Keratinocyte (primary cell): ENCODE results near the gene HK2. TPM values are rescaled to one million over a fixed set of nuclear protein-coding genes. Genes with fewer than 3 reads are reported as not detected.
"Not testable (repeated sequence)": the region's sequence is repeated elsewhere in the genome, so short reads cannot be mapped to it uniquely, and the experiment has no call there.

ENCODE experiments used
- DNase-seq: peaks from one replicate; pipeline ENCODE4 v3.0.0-alpha.2; 2011; ENCODE audit warnings: low read depth, missing footprints, low spot score
- FAIRE-seq: peaks from 2 replicates; lab custom pipeline; 2011; peaks lifted over from hg19 to GRCh38; lab: Jason Lieb, UNC
- H2AFZ ChIP-seq: 2 replicates; pipeline ENCODE4 v1.6.0; 2012; ENCODE audit warnings: low read length, control low read depth, inconsistent platforms; ENCODE audit not compliant: control insufficient read depth
- H3K27ac ChIP-seq: 2 replicates; pipeline ENCODE4 v1.5.1; 2011; ENCODE audit warnings: low read length; ENCODE audit not compliant: control insufficient read depth, insufficient read depth
- H3K27me3 ChIP-seq: 3 replicates; pipeline ENCODE4 v1.6.0; 2011; ENCODE audit warnings: low read length; ENCODE audit not compliant: control insufficient read depth, insufficient read depth; ENCODE audit errors: extremely low read depth
- H3K36me3 ChIP-seq, 2 experiments: 2 replicates in 1 of 2; 3 replicates in 1 of 2; pipeline ENCODE4 v1.5.1; 2011; ENCODE audit warnings: low read length in 2 of 2, mild to moderate bottlenecking in 1 of 2; ENCODE audit not compliant: control insufficient read depth in 2 of 2, insufficient read depth in 2 of 2; ENCODE audit errors: extremely low read depth in 1 of 2
- H3K4me1 ChIP-seq: 3 replicates; pipeline ENCODE4 v1.5.1; 2011; ENCODE audit warnings: low read length; ENCODE audit not compliant: control insufficient read depth, insufficient read depth; ENCODE audit errors: extremely low read depth
- H3K4me2 ChIP-seq: 3 replicates; pipeline ENCODE4 v1.6.0; 2011; ENCODE audit warnings: low read depth, low read length; ENCODE audit not compliant: control insufficient read depth, insufficient read depth; ENCODE audit errors: extremely low read depth
- H3K4me3 ChIP-seq, 3 experiments: fragments of 200-600 bp in 1 of 3; sonication (generic) in 1 of 3; 2 replicates in 2 of 3; 3 replicates in 1 of 3; pipeline ENCODE4 v1.5.1; 2011 to 2016; ENCODE audit warnings: low read length in 3 of 3, mild to moderate bottlenecking in 3 of 3, control low read depth in 2 of 3, inconsistent platforms in 1 of 3, low read depth in 1 of 3, mixed read lengths in 1 of 3, mixed run types in 1 of 3, moderate library complexity in 1 of 3; ENCODE audit not compliant: control insufficient read depth in 2 of 3, insufficient read depth in 2 of 3; ENCODE audit errors: extremely low read depth in 1 of 3
- H3K79me2 ChIP-seq: 2 replicates; pipeline ENCODE4 v1.6.0; 2012; ENCODE audit warnings: low read length; ENCODE audit not compliant: control insufficient read depth, insufficient read depth
- H3K9ac ChIP-seq: 3 replicates; pipeline ENCODE4 v1.6.0; 2011; ENCODE audit warnings: low read length; ENCODE audit not compliant: control insufficient read depth, insufficient read depth; ENCODE audit errors: extremely low read depth
- H3K9me1 ChIP-seq: 3 replicates; pipeline ENCODE4 v1.6.0; 2011; ENCODE audit warnings: low read length; ENCODE audit not compliant: control insufficient read depth, insufficient read depth; ENCODE audit errors: extremely low read depth
- H3K9me3 ChIP-seq: 2 replicates; pipeline ENCODE4 v1.5.1; 2012; ENCODE audit warnings: low read depth, low read length; ENCODE audit not compliant: control insufficient read depth
- H4K20me1 ChIP-seq: 3 replicates; pipeline ENCODE4 v1.6.0; 2011; ENCODE audit warnings: low read length; ENCODE audit not compliant: control insufficient read depth, insufficient read depth; ENCODE audit errors: extremely low read depth
- EZH2 ChIP-seq: IDR thresholded peaks from one replicate; pipeline ENCODE4 v1.6.1; 2012; ENCODE audit warnings: inconsistent platforms, mild to moderate bottlenecking, low read length, moderate library complexity
- dilution Hi-C: fragments of 300-500 bp; cut with MboI; formaldehyde crosslinking; loops from one replicate; pipeline ENCODE4 v1.7.0; 2020; ENCODE audit warnings: low sequenced_read_pairs; ENCODE audit not compliant: extremely low pct_ligation_motif_present
- polyA plus RNA-seq, 5 experiments: library from polyadenylated mRNA; depleted of rRNA in 3 of 5; stranded (reverse) in 3 of 5; stranded (forward) in 1 of 5; unstranded in 1 of 5; fragments of >200 nt; gene quantifications; 1 replicate in 1 of 5; 2 replicates in 3 of 5; 3 replicates in 1 of 5; pipeline versions ENCODE4 v1.2.1 to v1.2.3, GENCODE V29; 2011 to 2012; ENCODE audit warnings: missing spikeins in 2 of 5, low read depth in 1 of 5, low replicate concordance in 1 of 5
- TF ChIP-seq, protein P1 (sequence below), 3 experiments: IDR thresholded peaks in 1 of 3; conservative IDR thresholded peaks in 1 of 3; optimal IDR thresholded peaks in 1 of 3; 2 replicates in 2 of 3; 3 replicates in 1 of 3; pipeline versions ENCODE3 to v1.5.1; 2011; ENCODE audit warnings: low read length in 3 of 3, mild to moderate bottlenecking in 3 of 3, moderate library complexity in 2 of 3, control low read depth in 1 of 3, inconsistent platforms in 1 of 3; ENCODE audit not compliant: insufficient read depth in 2 of 3; ENCODE audit errors: extremely low read depth in 1 of 3

The HK2 gene
- polyA plus RNA-seq, 1 donor (not counting 4 experiments of a cell fraction or from before 2014, with no cell fraction given): 27.1 TPM

DNA sequence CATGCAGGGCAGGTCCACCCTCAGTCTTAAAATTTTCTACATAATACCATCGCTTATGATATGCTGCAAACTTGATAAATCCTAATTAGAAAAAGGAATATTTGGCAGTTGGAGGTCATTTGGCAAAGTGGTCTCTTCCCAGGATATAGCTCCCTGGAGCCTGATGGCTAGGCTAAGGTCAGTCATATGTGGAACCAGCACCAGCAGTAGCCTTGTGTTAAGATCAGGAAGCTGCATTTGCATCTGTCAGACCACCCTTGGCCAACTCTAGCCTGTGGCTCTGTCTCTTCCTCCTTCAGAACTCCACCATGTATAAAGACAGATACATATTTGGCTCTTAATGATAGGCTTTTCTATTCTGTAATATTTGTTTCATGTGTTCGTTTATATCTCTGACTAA lies 5.4 kb upstream of the HK2 start:
- H3K36me3 ChIP-seq: no peaks in the 10 kb centered on the region

DNA sequence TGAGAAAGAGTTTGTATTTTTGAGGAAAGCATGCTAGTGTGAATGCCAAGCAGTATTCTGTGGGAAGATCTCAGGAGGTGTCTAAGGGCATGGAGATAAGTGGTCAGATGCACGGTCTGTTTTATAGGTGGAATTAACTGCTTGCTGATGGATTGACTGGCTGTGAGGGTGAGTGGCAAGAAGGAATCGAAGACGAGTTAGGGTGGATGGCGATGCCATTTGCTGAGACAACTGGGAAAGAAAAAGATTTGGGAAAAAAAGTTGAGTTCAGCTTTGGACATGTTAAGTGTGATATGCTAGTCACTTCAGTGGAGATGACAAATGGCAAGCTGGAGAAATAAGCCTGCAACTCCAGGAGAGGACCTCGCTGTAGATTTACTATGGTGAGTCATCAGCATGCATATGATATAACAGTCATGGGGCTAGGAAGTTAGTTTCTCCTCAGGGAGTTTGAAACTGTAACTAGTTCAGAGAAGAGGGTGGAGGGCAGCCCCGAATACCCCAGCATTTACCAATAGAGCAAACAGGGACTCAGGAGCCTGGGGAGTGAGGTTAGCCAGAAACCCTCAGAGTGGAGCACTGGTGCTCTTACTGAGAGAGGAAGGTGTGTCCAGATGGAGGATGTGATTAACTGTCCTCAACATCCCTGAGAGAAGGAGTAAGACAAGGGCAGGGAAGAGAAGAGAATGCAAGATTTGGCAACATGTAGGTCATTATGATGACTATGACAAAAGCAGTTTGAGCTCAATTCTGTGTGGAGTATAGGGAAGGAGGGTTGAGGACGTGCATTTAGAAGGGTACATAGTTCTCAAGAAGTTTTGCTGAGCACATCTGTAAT lies 2.0 kb upstream of the HK2 start:
- DNase-seq (no peak), FAIRE-seq (no peak)
- Histone ChIP-seq H4K20me1 (peaks cover 4% of the 10 kb centered on the region), H3K9ac (no peak overlapping the region), H3K27ac (no peak overlapping the region), H3K4me2 (no peak overlapping the region), H3K4me3 (no peak overlapping the region), H3K79me2 (peaks cover 23% of the 10 kb centered on the region), H3K4me1 (peaks cover 18% of the 10 kb centered on the region), H3K36me3 (peaks cover 0 to 1% of the 10 kb centered on the region in 2 experiments), H3K9me1 (no peaks in the 10 kb centered on the region), H3K9me3 (no peaks in the 10 kb centered on the region), H3K27me3 (no peaks in the 10 kb centered on the region), H2AFZ (no peak overlapping the region)
- dilution Hi-C loops: no loop called here
- TF ChIP-seq EZH2: no peak
- TF ChIP-seq, protein P1, sequence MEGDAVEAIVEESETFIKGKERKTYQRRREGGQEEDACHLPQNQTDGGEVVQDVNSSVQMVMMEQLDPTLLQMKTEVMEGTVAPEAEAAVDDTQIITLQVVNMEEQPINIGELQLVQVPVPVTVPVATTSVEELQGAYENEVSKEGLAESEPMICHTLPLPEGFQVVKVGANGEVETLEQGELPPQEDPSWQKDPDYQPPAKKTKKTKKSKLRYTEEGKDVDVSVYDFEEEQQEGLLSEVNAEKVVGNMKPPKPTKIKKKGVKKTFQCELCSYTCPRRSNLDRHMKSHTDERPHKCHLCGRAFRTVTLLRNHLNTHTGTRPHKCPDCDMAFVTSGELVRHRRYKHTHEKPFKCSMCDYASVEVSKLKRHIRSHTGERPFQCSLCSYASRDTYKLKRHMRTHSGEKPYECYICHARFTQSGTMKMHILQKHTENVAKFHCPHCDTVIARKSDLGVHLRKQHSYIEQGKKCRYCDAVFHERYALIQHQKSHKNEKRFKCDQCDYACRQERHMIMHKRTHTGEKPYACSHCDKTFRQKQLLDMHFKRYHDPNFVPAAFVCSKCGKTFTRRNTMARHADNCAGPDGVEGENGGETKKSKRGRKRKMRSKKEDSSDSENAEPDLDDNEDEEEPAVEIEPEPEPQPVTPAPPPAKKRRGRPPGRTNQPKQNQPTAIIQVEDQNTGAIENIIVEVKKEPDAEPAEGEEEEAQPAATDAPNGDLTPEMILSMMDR (optimal IDR thresholded peaks at IDR 0.05 in 1 of 3, IDR thresholded peaks at IDR 0.05 in 1 of 3, conservative IDR thresholded peaks at IDR 0.05 in 1 of 3; ENCODE audit: extremely low read depth in 1 of 3, insufficient read depth in 2 of 3, low read length in 3 of 3): no peak

More for the DNA sequence above, 5.4 kb upstream of the HK2 start:
- H3K9ac ChIP-seq: no peak overlapping the region
- no peak for TF ChIP-seq EZH2
- TF ChIP-seq, protein P1 (optimal IDR thresholded peaks at IDR 0.05 in 1 of 3, IDR thresholded peaks at IDR 0.05 in 1 of 3, conservative IDR thresholded peaks at IDR 0.05 in 1 of 3; ENCODE audit: extremely low read depth in 1 of 3, insufficient read depth in 2 of 3, low read length in 3 of 3): no peak
- dilution Hi-C loops: no loop called here
- no peaks in the 10 kb centered on the region for H4K20me1 ChIP-seq
- no peaks in the 10 kb centered on the region for H3K27me3 ChIP-seq
- FAIRE-seq: no peak
- H3K4me2 ChIP-seq: no peak overlapping the region
- no peak overlapping the region for H2AFZ ChIP-seq
- DNase-seq: no peak
- H3K4me3 ChIP-seq: no peak overlapping the region
- no peak overlapping the region for H3K27ac ChIP-seq
- H3K79me2 ChIP-seq: no peaks in the 10 kb centered on the region
- H3K9me3 ChIP-seq: no peaks in the 10 kb centered on the region
- H3K9me1 ChIP-seq: no peaks in the 10 kb centered on the region
- H3K4me1 ChIP-seq: peaks cover 8% of the 10 kb centered on the region

DNA sequence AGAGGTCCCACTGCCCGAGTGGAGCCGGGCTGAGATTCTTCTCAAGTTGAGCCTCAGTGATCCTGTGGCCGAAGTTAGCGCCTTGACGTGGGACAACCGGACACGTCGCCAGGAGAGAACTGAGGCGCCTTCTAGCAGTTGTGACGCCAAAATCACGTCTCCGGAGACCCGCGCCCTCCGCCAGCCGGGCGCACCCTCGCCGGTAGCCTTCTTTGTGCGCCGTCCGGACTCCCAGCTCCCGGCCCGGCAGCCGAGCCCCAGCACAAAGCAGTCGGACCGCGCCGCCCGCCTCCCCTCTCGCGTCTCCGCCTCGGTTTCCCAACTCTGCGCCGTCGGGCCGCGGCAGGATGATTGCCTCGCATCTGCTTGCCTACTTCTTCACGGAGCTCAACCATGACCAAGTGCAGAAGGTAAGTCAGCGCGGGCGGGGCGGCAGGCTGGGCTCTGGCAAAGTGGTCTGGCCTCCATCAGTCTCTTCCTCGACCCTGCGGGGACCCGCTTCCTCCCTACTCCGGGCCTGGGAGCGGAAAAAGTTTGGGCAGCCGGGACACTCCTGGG lies 386 bp downstream of the HK2 start:
- H3K9me3 ChIP-seq, dilution Hi-C loops, DNase-seq, H3K9me1 ChIP-seq, FAIRE-seq, H3K36me3 ChIP-seq, H3K27me3 ChIP-seq, H4K20me1 ChIP-seq: not testable (repeated sequence)
- Histone ChIP-seq H3K79me2 (peaks cover 45% of the 10 kb centered on the region), H3K4me1 (peaks cover 20% of the 10 kb centered on the region), H2AFZ (peak overlapping the region; percentile 81), H3K9ac (peak overlapping the region; percentile 90), H3K4me2 (peak overlapping the region; percentile 50), H3K4me3 (peak overlapping the region; percentile 75 to 81 (median 79)), H3K27ac (peak overlapping the region; percentile 86)
